ENCODE results near the gene PSMB4. TPM values are rescaled to one million over a fixed set of nuclear protein-coding genes. Genes with fewer than 3 reads are reported as not detected.
"Not testable (repeated sequence)": the region's sequence is repeated elsewhere in the genome, so short reads cannot be mapped to it uniquely, and the experiment has no call there.

The PSMB4 gene
- total RNA-seq, 1 experiment from 2014 or later, result 413 TPM

- Mint-ChIP-seq H3K36me3 (ENCODE audit: insufficient read depth in 1 of 3, low read depth in 3 of 3) (no peaks in the 10 kb centered on the region), H3K27me3 (ENCODE audit: low read depth) (peaks cover 6% of the 10 kb centered on the region), H3K27ac (no peak overlapping the region), H3K9me3 (peaks cover 3 to 6% of the 10 kb centered on the region in 2 experiments; a peak in 3 of 5 replicates), H3K4me1 (no peaks in the 10 kb centered on the region), H3K4me3 (no peak overlapping the region)
- H3K9me3 ChIP-seq (ENCODE audit: control insufficient read depth, low read depth, low read length), result no peaks in the 10 kb centered on the region
- no peak overlapping the region for H3K4ac ChIP-seq (ENCODE audit: low read depth, low read length)
- no peak overlapping the region for H3T11ph ChIP-seq (ENCODE audit: low read length)
- H2BK20ac ChIP-seq (ENCODE audit: low read depth, low read length, poor library complexity, severe bottlenecking), result no peak overlapping the region
- no peaks in the 10 kb centered on the region for H3K79me1 ChIP-seq (ENCODE audit: insufficient read depth, low read depth, low read length, poor library complexity, severe bottlenecking)
- H3K79me2 ChIP-seq (ENCODE audit: insufficient read depth, low read length), result no peaks in the 10 kb centered on the region
- no peak overlapping the region for H2BK120ac ChIP-seq (ENCODE audit: low read depth, low read length, poor library complexity, severe bottlenecking)
- no peak overlapping the region for H3K4me2 ChIP-seq (ENCODE audit: insufficient read depth, insufficient read length, low read length)
- no peak overlapping the region for H3K14ac ChIP-seq (ENCODE audit: insufficient read depth, low read length)
- no peaks in the 10 kb centered on the region for H3K4me1 ChIP-seq (ENCODE audit: insufficient read depth, low read length)
- H2AK5ac ChIP-seq (ENCODE audit: insufficient read length, low read length), result no peak overlapping the region
- no peaks in the 10 kb centered on the region for H3K23me2 ChIP-seq (ENCODE audit: insufficient read length, low read depth, low read length, poor library complexity, severe bottlenecking)
- TF ChIP-seq, protein P1, sequence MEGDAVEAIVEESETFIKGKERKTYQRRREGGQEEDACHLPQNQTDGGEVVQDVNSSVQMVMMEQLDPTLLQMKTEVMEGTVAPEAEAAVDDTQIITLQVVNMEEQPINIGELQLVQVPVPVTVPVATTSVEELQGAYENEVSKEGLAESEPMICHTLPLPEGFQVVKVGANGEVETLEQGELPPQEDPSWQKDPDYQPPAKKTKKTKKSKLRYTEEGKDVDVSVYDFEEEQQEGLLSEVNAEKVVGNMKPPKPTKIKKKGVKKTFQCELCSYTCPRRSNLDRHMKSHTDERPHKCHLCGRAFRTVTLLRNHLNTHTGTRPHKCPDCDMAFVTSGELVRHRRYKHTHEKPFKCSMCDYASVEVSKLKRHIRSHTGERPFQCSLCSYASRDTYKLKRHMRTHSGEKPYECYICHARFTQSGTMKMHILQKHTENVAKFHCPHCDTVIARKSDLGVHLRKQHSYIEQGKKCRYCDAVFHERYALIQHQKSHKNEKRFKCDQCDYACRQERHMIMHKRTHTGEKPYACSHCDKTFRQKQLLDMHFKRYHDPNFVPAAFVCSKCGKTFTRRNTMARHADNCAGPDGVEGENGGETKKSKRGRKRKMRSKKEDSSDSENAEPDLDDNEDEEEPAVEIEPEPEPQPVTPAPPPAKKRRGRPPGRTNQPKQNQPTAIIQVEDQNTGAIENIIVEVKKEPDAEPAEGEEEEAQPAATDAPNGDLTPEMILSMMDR (conservative IDR thresholded peaks at IDR 0.05), result no peak
- no peak overlapping the region for H4K91ac ChIP-seq (ENCODE audit: insufficient read length, low read depth, low read length)
- DNase-seq, result no peak
- H4K8ac ChIP-seq (replicated peaks; ENCODE audit: insufficient read length, low read depth, low read length), result no peak overlapping the region
- no peak overlapping the region for H2BK15ac ChIP-seq (ENCODE audit: low read depth, low read length)
- no peaks in the 10 kb centered on the region for H4K20me1 ChIP-seq (ENCODE audit: control insufficient read depth, insufficient read depth, insufficient read length)
- no peak overlapping the region for H3K18ac ChIP-seq (ENCODE audit: insufficient read length, low read depth, low read length)
- H3K56ac ChIP-seq (ENCODE audit: insufficient read length, low read depth, low read length), result no peak overlapping the region
- no peak overlapping the region for H4K5ac ChIP-seq (ENCODE audit: insufficient read length, low read depth, low read length)
- H2AFZ ChIP-seq (ENCODE audit: low read length), result no peak overlapping the region
- no peaks in the 10 kb centered on the region for H3K27me3 ChIP-seq (ENCODE audit: insufficient read depth, low read length)
- no peak overlapping the region for H3K9ac ChIP-seq (ENCODE audit: extremely low read depth, insufficient read length, low read length)
- H2BK5ac ChIP-seq (ENCODE audit: insufficient read length, low read length), result no peak overlapping the region
- no peak overlapping the region for H3K23ac ChIP-seq (ENCODE audit: insufficient read length, low read depth, low read length)
- no peak overlapping the region for H2BK12ac ChIP-seq (ENCODE audit: insufficient read length, low read depth, low read length)
- H3K27ac ChIP-seq (ENCODE audit: insufficient read length, low read depth, low read length), result no peak overlapping the region
Measured at GRCh38 chr1:151393583-151393982, 5.8 kb upstream of the PSMB4 start.

- H3K9me3 ChIP-seq (ENCODE audit: control insufficient read depth, low read depth, low read length); H3K9me3 Mint-ChIP-seq; H3K27me3 ChIP-seq (ENCODE audit: insufficient read depth, low read length); H4K8ac ChIP-seq (replicated peaks; ENCODE audit: insufficient read length, low read depth, low read length); H3K18ac ChIP-seq (ENCODE audit: insufficient read length, low read depth, low read length); DNase-seq; H3K79me2 ChIP-seq (ENCODE audit: insufficient read depth, low read length); H4K5ac ChIP-seq (ENCODE audit: insufficient read length, low read depth, low read length); H3K4ac ChIP-seq (ENCODE audit: low read depth, low read length); H4K91ac ChIP-seq (ENCODE audit: insufficient read length, low read depth, low read length); H3K4me3 Mint-ChIP-seq; H2BK15ac ChIP-seq (ENCODE audit: low read depth, low read length); H2BK120ac ChIP-seq (ENCODE audit: low read depth, low read length, poor library complexity, severe bottlenecking); H3K79me1 ChIP-seq (ENCODE audit: insufficient read depth, low read depth, low read length, poor library complexity, severe bottlenecking); H3K9ac ChIP-seq (ENCODE audit: extremely low read depth, insufficient read length, low read length); H2AK5ac ChIP-seq (ENCODE audit: insufficient read length, low read length); H2BK20ac ChIP-seq (ENCODE audit: low read depth, low read length, poor library complexity, severe bottlenecking); H3K27me3 Mint-ChIP-seq (ENCODE audit: low read depth); H4K20me1 ChIP-seq (ENCODE audit: control insufficient read depth, insufficient read depth, insufficient read length); H3K4me2 ChIP-seq (ENCODE audit: insufficient read depth, insufficient read length, low read length); H3K23ac ChIP-seq (ENCODE audit: insufficient read length, low read depth, low read length); H3T11ph ChIP-seq (ENCODE audit: low read length); H3K23me2 ChIP-seq (ENCODE audit: insufficient read length, low read depth, low read length, poor library complexity, severe bottlenecking); H3K27ac Mint-ChIP-seq; H2AFZ ChIP-seq (ENCODE audit: low read length); H2BK12ac ChIP-seq (ENCODE audit: insufficient read length, low read depth, low read length); H3K56ac ChIP-seq (ENCODE audit: insufficient read length, low read depth, low read length); H3K14ac ChIP-seq (ENCODE audit: insufficient read depth, low read length); H3K27ac ChIP-seq (ENCODE audit: insufficient read length, low read depth, low read length); H2BK5ac ChIP-seq (ENCODE audit: insufficient read length, low read length); H3K4me1 ChIP-seq (ENCODE audit: insufficient read depth, low read length): not testable (repeated sequence)
- Mint-ChIP-seq H3K4me1 (peaks cover 10 to 12% of the 10 kb centered on the region in 2 experiments), H3K36me3 (ENCODE audit: insufficient read depth in 1 of 3, low read depth in 3 of 3) (peaks cover 14 to 18% (median 14%) of the 10 kb centered on the region in 3 experiments)
- WGBS (ENCODE audit: extremely low coverage, insufficient read length, low lambda C conversion rate), result no CpG with 5 or more reads among the region's 5 CpGs
Measured at GRCh38 chr1:151396265-151396664, 3.1 kb upstream of the PSMB4 start.
